ENCODE measurements around the gene DNHD1.

DNA sequence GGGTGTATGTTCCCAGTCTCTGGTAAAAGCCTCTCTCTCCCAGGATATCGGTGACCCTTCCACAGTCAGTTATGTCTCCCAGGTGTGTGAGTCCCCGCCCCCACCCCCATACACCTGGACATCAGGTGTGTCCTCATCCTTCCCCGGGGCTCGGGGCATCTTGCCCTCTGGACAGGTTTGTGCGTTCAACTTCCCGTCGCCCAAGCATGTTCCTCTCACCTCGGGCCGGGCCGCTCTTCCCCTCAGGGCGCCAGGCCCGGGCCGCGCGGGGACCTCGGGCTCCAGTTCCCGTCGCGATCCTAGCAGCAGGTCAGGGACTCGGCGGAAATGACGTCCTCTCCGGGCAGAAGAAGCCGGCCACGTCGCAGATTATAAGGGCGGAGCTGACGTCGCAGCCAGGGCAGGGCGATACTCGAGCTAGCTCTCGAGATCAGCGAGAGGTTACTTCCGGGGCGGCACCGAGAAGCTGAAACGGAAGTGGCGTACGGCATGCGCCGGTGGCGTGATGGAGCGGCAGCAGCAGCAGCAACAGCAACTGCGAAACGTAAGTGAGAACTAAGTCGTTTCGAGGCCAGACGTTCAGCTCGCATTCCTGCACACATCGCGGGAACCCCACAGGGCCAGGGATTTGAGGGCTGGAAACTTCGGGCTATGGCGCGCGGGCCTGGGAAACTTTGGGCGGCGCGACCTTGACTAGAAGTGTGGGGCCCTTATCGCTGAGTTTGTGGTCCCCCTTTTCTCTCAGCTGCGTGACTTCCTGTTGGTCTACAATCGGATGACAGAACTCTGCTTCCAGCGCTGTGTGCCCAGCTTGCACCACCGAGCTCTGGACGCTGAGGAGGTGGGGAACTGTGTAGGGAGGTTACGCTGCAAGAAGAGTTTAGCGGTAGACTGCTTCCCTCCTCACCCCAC, 15.8 kb upstream of the DNHD1 start, which contains the start of the genes ARFIP2 and TIMM10B:
- TF ChIP-seq POLR2A (IDR thresholded peaks at IDR 0.05; ENCODE audit: low read depth, low read length): peak; percentile 91; the same call in 1 of the 2 replicates
- TF ChIP-seq POLR2AphosphoS5 (IDR thresholded peaks at IDR 0.05; ENCODE audit: low read depth, low read length): peak; percentile 96

Measured in GM12892 (cell line).